Liver (tissue), 9 donors: Measurements from ENCODE around the gene PRIMA1. TPM values are rescaled to one million over a fixed set of nuclear protein-coding genes. Genes with fewer than 3 reads are reported as not detected.

Experiments used
- DNase-seq: peaks from one replicate; pipeline ENCODE4 v3.0.0-alpha.2; 2017; ENCODE audit warnings: low spot score
- H3K27ac ChIP-seq, 2 donors: one replicate each; pipeline ENCODE4 v1.7.0; 2013; ENCODE audit warnings: inconsistent platforms in 2 of 2, low read length in 2 of 2, control low read depth in 1 of 2, low read depth in 1 of 2, mild to moderate bottlenecking in 1 of 2
- H3K27me3 ChIP-seq, 4 donors: one replicate each; pipeline versions ENCODE4 v1.6.1 to v1.7.0; 2013; ENCODE audit warnings: low read length in 3 of 4, inconsistent platforms in 1 of 4, mild to moderate bottlenecking in 1 of 4, moderate library complexity in 1 of 4; ENCODE audit not compliant: control insufficient read depth in 4 of 4, insufficient read depth in 4 of 4
- H3K36me3 ChIP-seq, 4 donors: one replicate each; pipeline versions ENCODE4 v1.6.1 to v1.7.0; 2013; ENCODE audit warnings: low read length in 3 of 4, mild to moderate bottlenecking in 3 of 4, low read depth in 1 of 4, moderate library complexity in 1 of 4; ENCODE audit not compliant: control insufficient read depth in 4 of 4, insufficient read depth in 3 of 4
- H3K4me1 ChIP-seq, 4 donors: one replicate each; pipeline versions ENCODE4 v1.6.1 to v1.7.0; 2013; ENCODE audit warnings: low read length in 3 of 4, mild to moderate bottlenecking in 3 of 4, moderate library complexity in 1 of 4; ENCODE audit not compliant: control insufficient read depth in 4 of 4, insufficient read depth in 4 of 4
- H3K4me3 ChIP-seq, 3 donors: one replicate each; pipeline versions ENCODE4 v1.6.1 to v1.7.0; 2013; ENCODE audit warnings: low read length in 3 of 3, control low read depth in 1 of 3, low read depth in 1 of 3, mild to moderate bottlenecking in 1 of 3
- H3K9ac ChIP-seq, 2 donors: one replicate each; pipeline ENCODE4 v1.7.0; 2013; ENCODE audit warnings: low read length in 2 of 2, mild to moderate bottlenecking in 2 of 2, moderate library complexity in 2 of 2, control low read depth in 1 of 2, low read depth in 1 of 2
- H3K9me3 ChIP-seq, 4 donors: one replicate each; pipeline versions ENCODE4 v1.6.1 to v1.7.0; 2013; ENCODE audit warnings: low read length in 3 of 4; ENCODE audit not compliant: control insufficient read depth in 4 of 4
- ATF3 ChIP-seq: IDR thresholded peaks from 2 replicates; pipeline ENCODE4 v1.6.1; 2016; ENCODE audit warnings: antibody characterized with exemption
- EGR1 ChIP-seq, 2 donors: IDR thresholded peaks; 2 replicates each; pipeline ENCODE4 v1.6.1; 2016 to 2018; ENCODE audit warnings: antibody characterized with exemption in 2 of 2, low read depth in 2 of 2
- FOXA1 ChIP-seq: IDR thresholded peaks from 2 replicates; pipeline ENCODE4 v1.6.1; 2016; ENCODE audit warnings: antibody characterized with exemption
- FOXA2 ChIP-seq: IDR thresholded peaks from 2 replicates; pipeline ENCODE4 v1.6.1; 2016; ENCODE audit warnings: antibody characterized with exemption
- GABPA ChIP-seq, 2 donors: IDR thresholded peaks in 1 of 2; conservative IDR thresholded peaks in 1 of 2; 2 replicates each; pipeline ENCODE4 v1.6.1; 2016; ENCODE audit warnings: antibody characterized with exemption in 2 of 2, mild to moderate bottlenecking in 1 of 2, moderate library complexity in 1 of 2
- HNF4A ChIP-seq, 2 donors: conservative IDR thresholded peaks; 2 replicates each; pipeline ENCODE4 v1.6.1; 2016; ENCODE audit warnings: antibody characterized with exemption in 2 of 2, mild to moderate bottlenecking in 2 of 2
- HNF4G ChIP-seq: IDR thresholded peaks from 2 replicates; pipeline ENCODE4 v1.6.1; 2016; ENCODE audit warnings: antibody characterized with exemption
- JUND ChIP-seq, 2 donors: IDR thresholded peaks; 2 replicates each; pipeline ENCODE4 v1.6.1; 2016; ENCODE audit warnings: antibody characterized with exemption in 2 of 2
- MAX ChIP-seq: IDR thresholded peaks from 2 replicates; pipeline ENCODE4 v1.6.1; 2016; ENCODE audit warnings: antibody characterized with exemption
- NR2F2 ChIP-seq: IDR thresholded peaks from 2 replicates; pipeline ENCODE4 v1.6.1; 2016; ENCODE audit warnings: antibody characterized with exemption
- RXRA ChIP-seq, 2 donors: IDR thresholded peaks; 2 replicates each; pipeline ENCODE4 v1.6.1; 2017 to 2018; ENCODE audit warnings: antibody characterized with exemption in 2 of 2, mild to moderate bottlenecking in 1 of 2
- TAF1 ChIP-seq: conservative IDR thresholded peaks from 2 replicates; pipeline ENCODE4 v1.6.1; 2016; ENCODE audit warnings: antibody characterized with exemption, mild to moderate bottlenecking
- YY1 ChIP-seq: IDR thresholded peaks from 2 replicates; pipeline ENCODE4 v1.6.1; 2016; ENCODE audit warnings: antibody characterized with exemption, mild to moderate bottlenecking
- WGBS: extraction: QIAGEN DNeasy Blood & Tissue Kit; methylation state at CpG from one replicate; pipeline ENCODE4 v1.1.7; 2013; 5-methylcytosine and 5-hydroxymethylcytosine counted together
- polyA plus RNA-seq, 2 donors: library from polyadenylated mRNA; stranded (reverse) in 1 of 2; unstranded in 1 of 2; fragments of 200-250 nt in 1 of 2; fragments of >200 nt in 1 of 2; fragmentation: Nextera tagmentation in 1 of 2; extraction: Ambion mirVana in 1 of 2; gene quantifications; one replicate each; pipeline versions ENCODE4 v1.2.1 to v1.2.3, GENCODE V29; 2013 to 2015
- total RNA-seq, 2 donors: library from RNA; depleted of rRNA; stranded (reverse); fragments of >200 nt; gene quantifications; one replicate each; pipeline ENCODE4 v1.2.3, GENCODE V29; 2014
- TF ChIP-seq, protein P1 (sequence below): fragments of 150-350 bp; IDR thresholded peaks from 2 replicates; pipeline ENCODE4 v1.5.1; 2017; ENCODE audit warnings: improper control_type of control experiment, low read depth, low read length; ENCODE audit not compliant: missing input control
- TF ChIP-seq, protein P2 (sequence below): IDR thresholded peaks from 2 replicates; pipeline ENCODE4 v1.6.1; 2016; ENCODE audit warnings: antibody characterized with exemption
- donor health status: healthy.
- donor health status: healthy.
- donor health status: healthy.
- donor health status: healthy.
- donor health status: healthy.

The PRIMA1 gene
- total and polyA plus RNA-seq, 4 donors, result 0.08 to 0.38 (median 0.13) TPM; not detected in 1

GRCh38 chr14:93731753-93732152 lies 56.5 kb downstream of the PRIMA1 start (continued):
- TF ChIP-seq, protein P1, sequence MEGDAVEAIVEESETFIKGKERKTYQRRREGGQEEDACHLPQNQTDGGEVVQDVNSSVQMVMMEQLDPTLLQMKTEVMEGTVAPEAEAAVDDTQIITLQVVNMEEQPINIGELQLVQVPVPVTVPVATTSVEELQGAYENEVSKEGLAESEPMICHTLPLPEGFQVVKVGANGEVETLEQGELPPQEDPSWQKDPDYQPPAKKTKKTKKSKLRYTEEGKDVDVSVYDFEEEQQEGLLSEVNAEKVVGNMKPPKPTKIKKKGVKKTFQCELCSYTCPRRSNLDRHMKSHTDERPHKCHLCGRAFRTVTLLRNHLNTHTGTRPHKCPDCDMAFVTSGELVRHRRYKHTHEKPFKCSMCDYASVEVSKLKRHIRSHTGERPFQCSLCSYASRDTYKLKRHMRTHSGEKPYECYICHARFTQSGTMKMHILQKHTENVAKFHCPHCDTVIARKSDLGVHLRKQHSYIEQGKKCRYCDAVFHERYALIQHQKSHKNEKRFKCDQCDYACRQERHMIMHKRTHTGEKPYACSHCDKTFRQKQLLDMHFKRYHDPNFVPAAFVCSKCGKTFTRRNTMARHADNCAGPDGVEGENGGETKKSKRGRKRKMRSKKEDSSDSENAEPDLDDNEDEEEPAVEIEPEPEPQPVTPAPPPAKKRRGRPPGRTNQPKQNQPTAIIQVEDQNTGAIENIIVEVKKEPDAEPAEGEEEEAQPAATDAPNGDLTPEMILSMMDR, result no peak
- no peak for TF ChIP-seq YY1
- no peak for TF ChIP-seq NR2F2
- TF ChIP-seq GABPA (IDR thresholded peaks at IDR 0.05 in 1 of 2, conservative IDR thresholded peaks at IDR 0.05 in 1 of 2), result no peak
- no peak for TF ChIP-seq EGR1 (IDR thresholded peaks at IDR 0.05; ENCODE audit: low read depth in 2 of 2)
- TF ChIP-seq JUND (IDR thresholded peaks at IDR 0.05), result no peak
- TF ChIP-seq HNF4A (conservative IDR thresholded peaks at IDR 0.05), result no peak
- TF ChIP-seq ATF3, result no peak
- no peak for TF ChIP-seq FOXA2
- no peak for TF ChIP-seq RXRA (IDR thresholded peaks at IDR 0.05)

GRCh38 chr14:93729993-93730392 lies 58.3 kb downstream of the PRIMA1 start:
- 85% methylated on average over 10 of the region's 10 CpGs for WGBS
- H3K36me3 ChIP-seq, result no peaks in the 10 kb centered on the region
- no peak overlapping the region for H3K9ac ChIP-seq
- H3K4me1 ChIP-seq, result no peaks in the 10 kb centered on the region
- H3K27ac ChIP-seq, result no peak overlapping the region
- H3K9me3 ChIP-seq, result no peaks in the 10 kb centered on the region
- no peak for DNase-seq
- no peaks in the 10 kb centered on the region for H3K27me3 ChIP-seq
- H3K4me3 ChIP-seq, result no peak overlapping the region
- TF ChIP-seq ATF3, result no peak
- TF ChIP-seq MAX, result no peak
- TF ChIP-seq TAF1, result no peak
- TF ChIP-seq JUND (IDR thresholded peaks at IDR 0.05), result no peak
- no peak for TF ChIP-seq HNF4G
- TF ChIP-seq FOXA1, result no peak
- TF ChIP-seq HNF4A (conservative IDR thresholded peaks at IDR 0.05), result no peak
- TF ChIP-seq NR2F2, result no peak
- TF ChIP-seq, protein P2, sequence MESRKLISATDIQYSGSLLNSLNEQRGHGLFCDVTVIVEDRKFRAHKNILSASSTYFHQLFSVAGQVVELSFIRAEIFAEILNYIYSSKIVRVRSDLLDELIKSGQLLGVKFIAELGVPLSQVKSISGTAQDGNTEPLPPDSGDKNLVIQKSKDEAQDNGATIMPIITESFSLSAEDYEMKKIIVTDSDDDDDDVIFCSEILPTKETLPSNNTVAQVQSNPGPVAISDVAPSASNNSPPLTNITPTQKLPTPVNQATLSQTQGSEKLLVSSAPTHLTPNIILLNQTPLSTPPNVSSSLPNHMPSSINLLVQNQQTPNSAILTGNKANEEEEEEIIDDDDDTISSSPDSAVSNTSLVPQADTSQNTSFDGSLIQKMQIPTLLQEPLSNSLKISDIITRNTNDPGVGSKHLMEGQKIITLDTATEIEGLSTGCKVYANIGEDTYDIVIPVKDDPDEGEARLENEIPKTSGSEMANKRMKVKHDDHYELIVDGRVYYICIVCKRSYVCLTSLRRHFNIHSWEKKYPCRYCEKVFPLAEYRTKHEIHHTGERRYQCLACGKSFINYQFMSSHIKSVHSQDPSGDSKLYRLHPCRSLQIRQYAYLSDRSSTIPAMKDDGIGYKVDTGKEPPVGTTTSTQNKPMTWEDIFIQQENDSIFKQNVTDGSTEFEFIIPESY, result no peak
- no peak for TF ChIP-seq EGR1 (IDR thresholded peaks at IDR 0.05; ENCODE audit: low read depth in 2 of 2)
- TF ChIP-seq RXRA (IDR thresholded peaks at IDR 0.05), result no peak

DNA sequence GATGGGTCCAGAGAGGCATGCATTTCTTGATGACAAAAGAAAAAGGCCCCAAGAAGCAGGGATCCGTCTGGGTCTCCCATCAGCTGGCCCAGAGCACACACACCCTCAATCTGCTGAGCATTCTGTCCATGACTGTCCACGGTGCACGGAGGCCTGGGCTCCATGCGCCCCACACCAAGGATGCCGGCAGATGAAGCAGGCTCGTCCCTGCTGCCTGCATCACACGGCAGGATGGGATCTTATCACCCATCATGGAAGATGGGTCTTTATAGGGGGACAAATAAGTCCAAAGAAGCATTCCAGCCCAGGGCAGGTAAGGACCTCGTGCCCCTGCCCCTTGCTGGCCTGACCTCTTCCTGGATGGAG lies 59.7 kb downstream of the PRIMA1 start:
- Histone ChIP-seq H3K27ac (no peak overlapping the region), H3K9ac (no peak overlapping the region), H3K4me1 (no peaks in the 10 kb centered on the region), H3K27me3 (no peaks in the 10 kb centered on the region), H3K9me3 (no peaks in the 10 kb centered on the region), H3K36me3 (no peaks in the 10 kb centered on the region), H3K4me3 (no peak overlapping the region)
- WGBS, result 88% methylated on average over 8 of the region's 8 CpGs
- TF ChIP-seq YY1, result no peak
- TF ChIP-seq FOXA2, result no peak
- TF ChIP-seq TAF1, result no peak
- DNase-seq, result no peak
